Astrocyte (in vitro differentiated cells and primary cell): ENCODE data around the gene GDF15. TPM values are rescaled to one million over a fixed set of nuclear protein-coding genes. Genes with fewer than 3 reads are reported as not detected.

Experiments used
- DNase-seq: peaks from one replicate; pipeline ENCODE4 v3.0.0-alpha.2; 2010; ENCODE audit warnings: low read depth
- FAIRE-seq: peaks from 2 replicates; lab custom pipeline; 2011; peaks lifted over from hg19 to GRCh38; lab: Jason Lieb, UNC
- H2AFZ ChIP-seq: 2 replicates; pipeline ENCODE4 v1.6.0; 2012; ENCODE audit warnings: low read depth, low read length, inconsistent platforms
- H3K27ac ChIP-seq: 2 replicates; pipeline ENCODE4 v1.5.1; 2011; ENCODE audit warnings: low read depth, low read length, inconsistent platforms
- H3K27me3 ChIP-seq: 2 replicates; pipeline ENCODE4 v1.6.0; 2011; ENCODE audit warnings: low read length, inconsistent platforms; ENCODE audit not compliant: insufficient read depth
- H3K36me3 ChIP-seq: 2 replicates; pipeline ENCODE4 v1.5.1; 2011; ENCODE audit warnings: low read length, inconsistent platforms; ENCODE audit not compliant: insufficient read depth
- H3K4me1 ChIP-seq: 2 replicates; pipeline ENCODE4 v1.5.1; 2011; ENCODE audit warnings: low read length, inconsistent platforms; ENCODE audit not compliant: insufficient read depth
- H3K4me2 ChIP-seq: 2 replicates; pipeline ENCODE4 v1.6.0; 2012; ENCODE audit warnings: low read length, inconsistent platforms
- H3K4me3 ChIP-seq: 2 replicates; pipeline ENCODE4 v1.5.1; 2011; ENCODE audit warnings: low read depth, mild to moderate bottlenecking, low read length, inconsistent platforms; ENCODE audit not compliant: insufficient read depth
- H3K79me2 ChIP-seq: 2 replicates; pipeline ENCODE4 v1.6.0; 2012; ENCODE audit warnings: mild to moderate bottlenecking, low read length, inconsistent platforms; ENCODE audit not compliant: insufficient read depth
- H3K9ac ChIP-seq: 2 replicates; pipeline ENCODE4 v1.6.0; 2012; ENCODE audit warnings: mild to moderate bottlenecking, low read length, inconsistent platforms
- H3K9me3 ChIP-seq: 2 replicates; pipeline ENCODE4 v1.5.1; 2012; ENCODE audit warnings: low read depth, mild to moderate bottlenecking, low read length, inconsistent platforms; ENCODE audit not compliant: insufficient read depth
- H4K20me1 ChIP-seq: 2 replicates; pipeline ENCODE4 v1.6.0; 2012; ENCODE audit warnings: low read length, inconsistent platforms; ENCODE audit not compliant: insufficient read depth
- H3K27ac Mint-ChIP-seq: one replicate; pipeline ENCODE4 v1.8.0; 2021; ENCODE audit warnings: mild to moderate bottlenecking, mixed read lengths; ENCODE audit not compliant: unreplicated experiment
- H3K27me3 Mint-ChIP-seq: one replicate; pipeline ENCODE4 v1.8.0; 2021; ENCODE audit warnings: low read depth, mixed read lengths; ENCODE audit not compliant: unreplicated experiment
- H3K36me3 Mint-ChIP-seq: one replicate; pipeline ENCODE4 v1.8.0; 2021; ENCODE audit warnings: low read depth, mixed read lengths; ENCODE audit not compliant: unreplicated experiment
- H3K4me1 Mint-ChIP-seq: one replicate; pipeline ENCODE4 v1.8.0; 2021; ENCODE audit warnings: low read depth, mixed read lengths; ENCODE audit not compliant: unreplicated experiment
- H3K4me3 Mint-ChIP-seq: one replicate; pipeline ENCODE4 v1.8.0; 2021; ENCODE audit warnings: mild to moderate bottlenecking, moderate library complexity, mixed read lengths; ENCODE audit not compliant: unreplicated experiment
- H3K9me3 Mint-ChIP-seq: one replicate; pipeline ENCODE4 v1.8.0; 2021; ENCODE audit warnings: mild to moderate bottlenecking, mixed read lengths; ENCODE audit not compliant: unreplicated experiment
- CTCF ChIP-seq: IDR thresholded peaks from 2 replicates; pipeline ENCODE4 v1.5.1; 2011; ENCODE audit warnings: low read depth, mild to moderate bottlenecking, inconsistent platforms, low read length, moderate library complexity; ENCODE audit not compliant: insufficient read depth
- EZH2 ChIP-seq: IDR thresholded peaks from 2 replicates; pipeline ENCODE4 v1.6.1; 2012; ENCODE audit warnings: mild to moderate bottlenecking, low read length, inconsistent platforms; ENCODE audit not compliant: insufficient read depth
- total RNA-seq: library from RNA; stranded (reverse); gene quantifications from 2 replicates; pipeline ENCODE4 v1.2.1, GENCODE V29; 2021

The GDF15 gene
- total RNA-seq, 1 donor from 2014 or later, result 23.2 TPM

GRCh38 chr19:18384775-18385174 lies 1.2 kb upstream of the GDF15 start:
- peaks cover 6% of the 10 kb centered on the region for H3K27me3 Mint-ChIP-seq
- H4K20me1 ChIP-seq, result peaks cover 22% of the 10 kb centered on the region
- peaks cover 19% of the 10 kb centered on the region for H3K4me1 ChIP-seq
- DNase-seq, result no peak
- H3K4me3 ChIP-seq, result no peak overlapping the region
- H3K4me2 ChIP-seq, result no peak overlapping the region
- H3K36me3 ChIP-seq, result no peaks in the 10 kb centered on the region
- peaks cover 17% of the 10 kb centered on the region for H3K79me2 ChIP-seq
- H3K27me3 ChIP-seq, result no peaks in the 10 kb centered on the region
- no peak overlapping the region for H3K27ac Mint-ChIP-seq
- no peak overlapping the region for H3K4me3 Mint-ChIP-seq
- H2AFZ ChIP-seq, result no peak overlapping the region
- H3K4me1 Mint-ChIP-seq, result peaks cover 7% of the 10 kb centered on the region
- no peak for FAIRE-seq
- TF ChIP-seq CTCF (no peak), EZH2 (no peak)
- no peak overlapping the region for H3K9ac ChIP-seq
- no peaks in the 10 kb centered on the region for H3K9me3 Mint-ChIP-seq
- H3K36me3 Mint-ChIP-seq, result no peaks in the 10 kb centered on the region
- no peak overlapping the region for H3K27ac ChIP-seq
- H3K9me3 ChIP-seq, result no peaks in the 10 kb centered on the region

GRCh38 chr19:18385359-18385674 lies 641 bp upstream of the GDF15 start:
- TF ChIP-seq CTCF, result no peak
- no peak for TF ChIP-seq EZH2
- H3K27ac Mint-ChIP-seq, result peak overlapping the region; percentile 66

GRCh38 chr19:18386543-18387271 lies 749 bp downstream of the GDF15 start:
- Histone ChIP-seq H3K4me3 (peak overlapping the region; percentile 57), H3K9me3 (no peaks in the 10 kb centered on the region), H3K9ac (peak overlapping the region; percentile 52), H3K27ac (no peak overlapping the region), H2AFZ (no peak overlapping the region), H3K79me2 (peaks cover 17% of the 10 kb centered on the region), H3K4me2 (peak overlapping the region; percentile 79), H3K27me3 (no peaks in the 10 kb centered on the region), H3K36me3 (no peaks in the 10 kb centered on the region), H3K4me1 (peaks cover 15% of the 10 kb centered on the region), H4K20me1 (peaks cover 25% of the 10 kb centered on the region)
- TF ChIP-seq CTCF, result no peak
- no peak for TF ChIP-seq EZH2
- Mint-ChIP-seq H3K9me3 (no peaks in the 10 kb centered on the region), H3K27me3 (peaks cover 11% of the 10 kb centered on the region), H3K27ac (peak overlapping the region; percentile 62), H3K36me3 (no peaks in the 10 kb centered on the region), H3K4me3 (peak overlapping the region; percentile 65), H3K4me1 (peaks cover 5% of the 10 kb centered on the region)
- DNase-seq, result no peak
- no peak for FAIRE-seq

More at GRCh38 chr19:18385359-18385674, 641 bp upstream of the GDF15 start:
- Histone ChIP-seq H3K9ac (no peak overlapping the region), H3K9me3 (no peaks in the 10 kb centered on the region), H3K27ac (no peak overlapping the region), H3K4me1 (peaks cover 19% of the 10 kb centered on the region), H3K27me3 (no peaks in the 10 kb centered on the region), H3K4me2 (peak overlapping the region; percentile 79), H3K79me2 (peaks cover 17% of the 10 kb centered on the region), H3K4me3 (no peak overlapping the region), H3K36me3 (no peaks in the 10 kb centered on the region), H4K20me1 (peaks cover 25% of the 10 kb centered on the region), H2AFZ (no peak overlapping the region)
- peaks cover 5% of the 10 kb centered on the region for H3K4me1 Mint-ChIP-seq
- H3K36me3 Mint-ChIP-seq, result no peaks in the 10 kb centered on the region
- no peak overlapping the region for H3K4me3 Mint-ChIP-seq
- peaks cover 6% of the 10 kb centered on the region for H3K27me3 Mint-ChIP-seq
- DNase-seq (no peak), FAIRE-seq (no peak)
- H3K9me3 Mint-ChIP-seq, result no peaks in the 10 kb centered on the region
